Keratinocyte (primary cell): ENCODE measurements around the gene MCTP2.

ENCODE experiments used
- EZH2 ChIP-seq: IDR thresholded peaks from one replicate; pipeline ENCODE4 v1.6.1; 2012; ENCODE audit warnings: inconsistent platforms, mild to moderate bottlenecking, low read length, moderate library complexity
- TF ChIP-seq, protein P1 (sequence below), 3 experiments: IDR thresholded peaks in 1 of 3; conservative IDR thresholded peaks in 1 of 3; optimal IDR thresholded peaks in 1 of 3; 2 replicates in 2 of 3; 3 replicates in 1 of 3; pipeline versions ENCODE3 to v1.5.1; 2011; ENCODE audit warnings: low read length in 3 of 3, mild to moderate bottlenecking in 3 of 3, moderate library complexity in 2 of 3, control low read depth in 1 of 3, inconsistent platforms in 1 of 3; ENCODE audit not compliant: insufficient read depth in 2 of 3; ENCODE audit errors: extremely low read depth in 1 of 3

DNA sequence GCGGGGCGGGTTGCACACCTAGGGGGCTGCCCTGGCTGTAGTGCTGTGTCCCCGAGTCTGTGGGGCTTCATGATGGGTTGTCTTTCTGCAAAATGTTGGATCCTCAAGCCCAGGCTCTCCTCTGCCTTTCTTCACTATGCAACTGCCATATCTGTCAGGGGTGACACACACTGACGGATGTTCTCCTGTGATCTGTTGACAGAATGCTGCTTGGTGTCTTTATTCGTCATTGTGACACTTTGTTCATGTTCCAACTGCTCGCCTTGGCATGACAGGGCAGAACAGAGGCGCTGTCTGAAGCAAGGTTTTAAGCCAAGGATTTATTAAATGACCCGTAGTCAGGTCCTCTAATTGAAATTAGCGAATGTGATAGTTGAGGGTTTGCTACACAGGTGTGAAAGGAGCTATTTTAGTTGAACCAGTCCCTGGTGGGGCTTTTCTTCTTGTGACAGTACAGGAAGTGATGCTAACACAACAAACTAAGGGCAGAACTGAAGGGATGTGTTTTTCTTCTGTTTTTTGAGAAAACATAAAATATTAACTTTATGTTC is 173.4 kb downstream of the MCTP2 start:
- TF ChIP-seq, protein P1, sequence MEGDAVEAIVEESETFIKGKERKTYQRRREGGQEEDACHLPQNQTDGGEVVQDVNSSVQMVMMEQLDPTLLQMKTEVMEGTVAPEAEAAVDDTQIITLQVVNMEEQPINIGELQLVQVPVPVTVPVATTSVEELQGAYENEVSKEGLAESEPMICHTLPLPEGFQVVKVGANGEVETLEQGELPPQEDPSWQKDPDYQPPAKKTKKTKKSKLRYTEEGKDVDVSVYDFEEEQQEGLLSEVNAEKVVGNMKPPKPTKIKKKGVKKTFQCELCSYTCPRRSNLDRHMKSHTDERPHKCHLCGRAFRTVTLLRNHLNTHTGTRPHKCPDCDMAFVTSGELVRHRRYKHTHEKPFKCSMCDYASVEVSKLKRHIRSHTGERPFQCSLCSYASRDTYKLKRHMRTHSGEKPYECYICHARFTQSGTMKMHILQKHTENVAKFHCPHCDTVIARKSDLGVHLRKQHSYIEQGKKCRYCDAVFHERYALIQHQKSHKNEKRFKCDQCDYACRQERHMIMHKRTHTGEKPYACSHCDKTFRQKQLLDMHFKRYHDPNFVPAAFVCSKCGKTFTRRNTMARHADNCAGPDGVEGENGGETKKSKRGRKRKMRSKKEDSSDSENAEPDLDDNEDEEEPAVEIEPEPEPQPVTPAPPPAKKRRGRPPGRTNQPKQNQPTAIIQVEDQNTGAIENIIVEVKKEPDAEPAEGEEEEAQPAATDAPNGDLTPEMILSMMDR (optimal IDR thresholded peaks at IDR 0.05 in 1 of 3, IDR thresholded peaks at IDR 0.05 in 1 of 3, conservative IDR thresholded peaks at IDR 0.05 in 1 of 3; ENCODE audit: extremely low read depth in 1 of 3, insufficient read depth in 2 of 3, low read length in 3 of 3), result no peak
- TF ChIP-seq EZH2, result no peak
